ES-I3 (cell line): Measurements from ENCODE around the gene ZMAT3.
A peak's percentile ranks its signal among the peaks of the same experiment; 100 is the strongest.
"Not testable (repeated sequence)": the region's sequence is repeated elsewhere in the genome, so short reads cannot be mapped to it uniquely, and the experiment has no call there.

ENCODE experiments used
- H3K36me3 ChIP-seq: 2 replicates; pipeline ENCODE4 v1.6.1; 2013; ENCODE audit warnings: mild to moderate bottlenecking, low read length, control low read depth, moderate library complexity; ENCODE audit not compliant: insufficient read depth
- H3K4me1 ChIP-seq: 2 replicates; pipeline ENCODE4 v1.6.1; 2013; ENCODE audit warnings: mild to moderate bottlenecking, control low read depth, low read length; ENCODE audit not compliant: insufficient read depth
- H3K9ac ChIP-seq: 2 replicates; pipeline ENCODE4 v1.6.1; 2013; ENCODE audit warnings: low read depth, mild to moderate bottlenecking, low read length, moderate library complexity
- H3K9me3 ChIP-seq: 2 replicates; pipeline ENCODE4 v1.6.1; 2013; ENCODE audit warnings: mild to moderate bottlenecking, low read length, moderate library complexity; ENCODE audit not compliant: control insufficient read depth, insufficient read depth

Gene ZMAT3

GRCh38 chr3:179081885-179082284 is 10.3 kb upstream of the ZMAT3 start:
- Histone ChIP-seq H3K9me3 (no peaks in the 10 kb centered on the region), H3K9ac (no peak overlapping the region), H3K36me3 (no peaks in the 10 kb centered on the region), H3K4me1 (peaks cover 35% of the 10 kb centered on the region)

GRCh38 chr3:179079537-179079936 is 7.9 kb upstream of the ZMAT3 start:
- Histone ChIP-seq H3K9ac (no peak overlapping the region), H3K4me1 (peaks cover 30% of the 10 kb centered on the region), H3K9me3 (no peaks in the 10 kb centered on the region), H3K36me3 (no peaks in the 10 kb centered on the region)

- Histone ChIP-seq H3K9ac (no peak overlapping the region), H3K4me1 (peaks cover 3% of the 10 kb centered on the region; the same call in 1 of the 2 replicates), H3K36me3 (no peaks in the 10 kb centered on the region), H3K9me3 (no peaks in the 10 kb centered on the region)
Observed at GRCh38 chr3:179076243-179077027, 4.8 kb upstream of the ZMAT3 start.

- Histone ChIP-seq H3K9ac (no peak overlapping the region), H3K4me1 (no peaks in the 10 kb centered on the region), H3K36me3 (no peaks in the 10 kb centered on the region), H3K9me3 (no peaks in the 10 kb centered on the region)
Observed at GRCh38 chr3:179074656-179075055, 3.0 kb upstream of the ZMAT3 start.

- Histone ChIP-seq H3K4me1 (no peaks in the 10 kb centered on the region), H3K9me3 (no peaks in the 10 kb centered on the region), H3K9ac (no peak overlapping the region), H3K36me3 (no peaks in the 10 kb centered on the region)
Observed at GRCh38 chr3:179073816-179074215, 2.2 kb upstream of the ZMAT3 start.

GRCh38 chr3:179072100-179072438 is 460 bp upstream of the ZMAT3 start:
- H3K9me3 ChIP-seq, result no peaks in the 10 kb centered on the region
- H3K4me1 ChIP-seq, result no peaks in the 10 kb centered on the region
- peak overlapping the region; percentile 97 for H3K9ac ChIP-seq
- H3K36me3 ChIP-seq, result peaks cover 5% of the 10 kb centered on the region; the same call in 1 of the 2 replicates

- Histone ChIP-seq H3K4me1 (no peaks in the 10 kb centered on the region), H3K36me3 (peaks cover 6% of the 10 kb centered on the region; the same call in 1 of the 2 replicates), H3K9me3 (no peaks in the 10 kb centered on the region), H3K9ac (peak overlapping the region; percentile 97)
Observed at GRCh38 chr3:179071027-179071322, 634 bp downstream of the ZMAT3 start.

- H3K36me3 ChIP-seq, result peaks cover 6% of the 10 kb centered on the region; the same call in 1 of the 2 replicates
- H3K9me3 ChIP-seq, result no peaks in the 10 kb centered on the region
- no peaks in the 10 kb centered on the region for H3K4me1 ChIP-seq
- peak overlapping the region; percentile 15 for H3K9ac ChIP-seq
Observed at GRCh38 chr3:179069762-179070390, 1.7 kb downstream of the ZMAT3 start.

GRCh38 chr3:179068779-179069530 is 2.7 kb downstream of the ZMAT3 start:
- Histone ChIP-seq H3K4me1 (no peaks in the 10 kb centered on the region), H3K9ac (peak overlapping the region; percentile 9; the same call in 1 of the 2 replicates), H3K9me3 (no peaks in the 10 kb centered on the region), H3K36me3 (peaks cover 6% of the 10 kb centered on the region; the same call in 1 of the 2 replicates)

GRCh38 chr3:179067839-179068238 is 3.8 kb downstream of the ZMAT3 start:
- H3K36me3 ChIP-seq, result peaks cover 6% of the 10 kb centered on the region; the same call in 1 of the 2 replicates
- no peaks in the 10 kb centered on the region for H3K4me1 ChIP-seq
- no peaks in the 10 kb centered on the region for H3K9me3 ChIP-seq
- H3K9ac ChIP-seq, result no peak overlapping the region

- peaks cover 6% of the 10 kb centered on the region; the same call in 1 of the 2 replicates for H3K36me3 ChIP-seq
- no peak overlapping the region for H3K9ac ChIP-seq
- H3K9me3 ChIP-seq, result no peaks in the 10 kb centered on the region
- H3K4me1 ChIP-seq, result no peaks in the 10 kb centered on the region
Observed at GRCh38 chr3:179067291-179067690, 4.3 kb downstream of the ZMAT3 start.

GRCh38 chr3:179063945-179064560 is 7.6 kb downstream of the ZMAT3 start:
- Histone ChIP-seq H3K9me3 (no peaks in the 10 kb centered on the region), H3K36me3 (peaks cover 6% of the 10 kb centered on the region; the same call in 1 of the 2 replicates), H3K4me1 (no peaks in the 10 kb centered on the region), H3K9ac (no peak overlapping the region)

- H3K36me3 ChIP-seq, result no peaks in the 10 kb centered on the region
- H3K4me1 ChIP-seq, result no peaks in the 10 kb centered on the region
- no peak overlapping the region for H3K9ac ChIP-seq
- no peaks in the 10 kb centered on the region for H3K9me3 ChIP-seq
Observed at GRCh38 chr3:179056326-179056725, 15.3 kb downstream of the ZMAT3 start.

- not testable (repeated sequence) for H3K4me1 ChIP-seq, H3K36me3 ChIP-seq, H3K9ac ChIP-seq, H3K9me3 ChIP-seq
Observed at GRCh38 chr3:179054565-179054964, 17.0 kb downstream of the ZMAT3 start.
